Body of pancreas (tissue), 4 donors: ENCODE results near the gene P2RX7. TPM values are rescaled to one million over a fixed set of nuclear protein-coding genes. Genes with fewer than 3 reads are reported as not detected.

Source experiments
- ATAC-seq: fragments of 150-250 bp; one replicate; pipeline ENCODE4 v1.9.1; 2016
- DNase-seq, 4 donors: peaks; one replicate each; pipeline ENCODE4 v3.0.0-alpha.2; 2019
- H3K27ac ChIP-seq, 4 donors: fragments of 200-600 bp; sonication (generic); 1 replicate in 3 of 4; 2 replicates in 1 of 4; pipeline versions ENCODE4 v1.5.1 to v1.6.1; 2016 to 2019; ENCODE audit warnings: mild to moderate bottlenecking in 1 of 4, mixed read lengths in 1 of 4, moderate library complexity in 1 of 4
- H3K27me3 ChIP-seq, 2 donors: fragments of 200-600 bp; sonication (generic); one replicate each; pipeline ENCODE4 v1.6.0; 2016; ENCODE audit warnings: mild to moderate bottlenecking in 1 of 2
- H3K36me3 ChIP-seq, 2 donors: fragments of 200-600 bp; sonication (generic); replicated peaks in 1 of 2; 2 replicates each; pipeline ENCODE4 v1.5.1; 2016; ENCODE audit warnings: low read depth in 2 of 2; ENCODE audit not compliant: insufficient read depth in 1 of 2
- H3K4me1 ChIP-seq: fragments of 200-600 bp; sonication (generic); one replicate; pipeline ENCODE4 v1.6.0; 2016
- H3K4me3 ChIP-seq, 2 donors: fragments of 200-600 bp; sonication (generic); 1 replicate in 1 of 2; 2 replicates in 1 of 2; pipeline ENCODE4 v1.5.1; 2016 to 2019
- H3K9me3 ChIP-seq, 3 donors: fragments of 200-600 bp; sonication (generic); 1 replicate in 2 of 3; 2 replicates in 1 of 3; pipeline ENCODE4 v1.5.1; 2016
- POLR2A ChIP-seq, 3 donors: fragments of 450-650 bp; IDR thresholded peaks; one replicate each; pipeline ENCODE4 v1.6.1; 2016; ENCODE audit warnings: antibody characterized with exemption in 3 of 3, mild to moderate bottlenecking in 2 of 3
- WGBS, 2 donors: methylation state at CpG; one replicate each; pipeline ENCODE4 v1.1.5; 2017; 5-methylcytosine and 5-hydroxymethylcytosine counted together
- intact Hi-C: fragments of 100-400 bp; cut with DNase I; formaldehyde crosslinking; loops from one replicate; pipeline ENCODE4 v1.15.1; 2023
- total RNA-seq, 2 donors: library from RNA; depleted of rRNA; stranded (reverse); fragments of >200 nt; gene quantifications; one replicate each; pipeline ENCODE4 v1.1.0, GENCODE V29; 2016
- TF ChIP-seq, protein P1 (sequence below), 7 experiments: fragments of 450-650 bp in 4 of 7; fragments of 200-600 bp in 3 of 7; sonication (generic) in 3 of 7; IDR thresholded peaks; one replicate each; pipeline ENCODE4 v1.5.1; 2016 to 2019; ENCODE audit warnings: antibody characterized with exemption in 7 of 7

P2RX7 gene
- total RNA-seq, 2 donors from 2014 or later, result 1.0 to 1.6 TPM

DNA sequence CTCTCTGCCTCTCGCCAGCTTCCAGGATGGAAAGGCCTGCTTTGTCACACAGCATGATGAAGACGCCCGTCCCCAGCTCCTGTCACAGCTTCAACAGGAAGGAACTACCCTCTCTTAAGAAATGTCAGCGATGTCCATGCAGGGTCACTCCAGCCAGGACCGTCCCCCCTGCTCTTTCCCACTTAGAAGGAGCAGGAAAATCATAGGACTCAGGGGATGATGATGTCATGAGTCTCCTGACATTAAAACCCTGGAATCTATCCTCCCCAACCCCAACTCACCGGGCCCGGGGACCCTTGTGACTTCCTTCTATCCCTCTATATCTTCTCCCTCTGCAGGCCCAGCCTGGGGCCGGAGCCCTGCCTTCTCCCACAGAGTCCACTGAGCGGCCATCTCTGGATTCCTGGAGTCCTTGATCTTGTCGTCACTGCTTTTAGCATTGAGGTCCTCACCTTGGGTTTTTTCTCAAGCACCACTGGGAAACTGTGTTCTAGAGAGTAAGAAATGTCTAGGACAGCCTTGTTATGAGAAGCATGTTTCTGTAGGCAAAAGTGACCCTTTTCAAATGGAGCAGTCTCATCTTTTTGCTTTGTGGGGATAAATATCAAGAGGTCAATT is 42.8 kb upstream of the P2RX7 start:
- ATAC-seq (no peak), DNase-seq (no peak)
- Histone ChIP-seq H3K27ac (no peak overlapping the region), H3K27me3 (no peaks in the 10 kb centered on the region), H3K4me3 (no peak overlapping the region), H3K4me1 (no peaks in the 10 kb centered on the region), H3K9me3 (no peaks in the 10 kb centered on the region), H3K36me3 (no peaks in the 10 kb centered on the region)
- intact Hi-C loops, result no loop called here
- WGBS, 2 donors, result 82 to 92% methylated on average over 5 to 10 of the region's 10 CpGs
- no peak for TF ChIP-seq POLR2A (IDR thresholded peaks at IDR 0.05)
- TF ChIP-seq, protein P1, sequence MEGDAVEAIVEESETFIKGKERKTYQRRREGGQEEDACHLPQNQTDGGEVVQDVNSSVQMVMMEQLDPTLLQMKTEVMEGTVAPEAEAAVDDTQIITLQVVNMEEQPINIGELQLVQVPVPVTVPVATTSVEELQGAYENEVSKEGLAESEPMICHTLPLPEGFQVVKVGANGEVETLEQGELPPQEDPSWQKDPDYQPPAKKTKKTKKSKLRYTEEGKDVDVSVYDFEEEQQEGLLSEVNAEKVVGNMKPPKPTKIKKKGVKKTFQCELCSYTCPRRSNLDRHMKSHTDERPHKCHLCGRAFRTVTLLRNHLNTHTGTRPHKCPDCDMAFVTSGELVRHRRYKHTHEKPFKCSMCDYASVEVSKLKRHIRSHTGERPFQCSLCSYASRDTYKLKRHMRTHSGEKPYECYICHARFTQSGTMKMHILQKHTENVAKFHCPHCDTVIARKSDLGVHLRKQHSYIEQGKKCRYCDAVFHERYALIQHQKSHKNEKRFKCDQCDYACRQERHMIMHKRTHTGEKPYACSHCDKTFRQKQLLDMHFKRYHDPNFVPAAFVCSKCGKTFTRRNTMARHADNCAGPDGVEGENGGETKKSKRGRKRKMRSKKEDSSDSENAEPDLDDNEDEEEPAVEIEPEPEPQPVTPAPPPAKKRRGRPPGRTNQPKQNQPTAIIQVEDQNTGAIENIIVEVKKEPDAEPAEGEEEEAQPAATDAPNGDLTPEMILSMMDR (IDR thresholded peaks at IDR 0.05), result no peak

DNA sequence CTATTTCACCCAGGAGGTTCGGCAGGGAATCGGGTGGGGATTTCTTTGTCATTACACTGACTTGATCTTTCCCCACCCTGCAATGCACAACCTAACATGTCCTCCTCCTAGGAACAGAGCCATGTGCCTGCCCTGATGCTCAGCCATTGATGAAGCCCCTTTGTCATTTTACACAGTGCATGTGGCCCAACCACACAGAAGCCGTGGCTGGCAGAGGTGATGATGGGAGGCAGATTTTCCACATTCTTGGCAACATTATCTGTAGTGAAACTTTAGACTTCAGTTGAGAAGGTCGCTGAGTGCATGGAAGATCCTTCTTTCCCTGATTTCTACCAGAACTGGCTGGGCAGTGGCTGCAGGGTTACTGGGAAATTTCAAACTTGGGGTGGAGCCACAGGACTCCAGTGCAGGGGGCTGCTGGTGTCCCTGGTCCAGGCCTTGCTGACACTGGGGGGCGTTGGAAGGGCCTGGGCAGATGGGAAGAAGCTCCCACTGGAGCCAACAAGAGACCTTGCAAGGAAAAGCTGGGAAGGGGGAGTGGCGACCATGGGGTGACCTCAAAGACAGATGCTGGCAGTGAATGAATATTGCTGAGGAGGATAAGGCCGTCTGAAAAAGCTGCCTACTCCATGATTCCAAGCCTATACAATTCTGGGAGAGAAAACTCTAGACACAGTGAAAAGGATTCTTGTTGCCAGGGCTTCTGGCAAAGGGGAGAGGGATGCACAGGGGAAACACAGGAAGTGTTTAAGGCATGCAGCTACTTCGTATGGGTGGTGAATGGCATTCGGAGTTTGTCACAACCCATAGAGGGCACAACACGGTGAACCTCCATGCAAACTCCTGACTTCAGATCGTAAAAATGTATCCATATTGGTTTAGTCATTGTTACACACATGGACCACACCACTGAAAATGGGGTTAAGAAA is 41.8 kb upstream of the P2RX7 start:
- H3K27ac ChIP-seq, result no peak overlapping the region
- no peaks in the 10 kb centered on the region for H3K36me3 ChIP-seq
- no peak overlapping the region for H3K4me3 ChIP-seq
- H3K27me3 ChIP-seq, result no peaks in the 10 kb centered on the region
- no peak for DNase-seq
- H3K9me3 ChIP-seq, result no peaks in the 10 kb centered on the region
- ATAC-seq, result no peak
- TF ChIP-seq, protein P1 (IDR thresholded peaks at IDR 0.05), result no peak
- TF ChIP-seq POLR2A (IDR thresholded peaks at IDR 0.05), result no peak
- intact Hi-C loops, result no loop called here
- peaks cover 5% of the 10 kb centered on the region for H3K4me1 ChIP-seq
- 72 to 81% methylated on average over 11 of the region's 11 CpGs for WGBS, 2 donors

DNA sequence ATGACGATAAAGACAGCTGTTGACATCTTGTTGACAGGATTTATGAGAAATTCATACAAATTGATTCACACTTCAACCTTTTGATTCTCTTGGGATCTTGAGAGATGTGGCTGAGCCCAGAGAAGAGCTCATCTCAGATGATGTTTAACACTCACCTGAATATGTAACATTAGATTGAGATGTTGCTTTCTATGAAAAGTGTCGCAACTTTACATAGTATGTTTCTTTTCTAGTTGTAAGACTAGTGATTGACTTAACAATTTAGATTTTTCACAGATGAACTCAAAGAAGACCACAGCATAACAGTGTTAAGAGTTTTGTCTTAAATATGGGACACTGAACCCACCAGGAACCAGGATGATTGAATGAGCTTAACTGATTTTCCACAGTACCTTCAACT is 40.6 kb upstream of the P2RX7 start:
- 77 to 86% methylated on average over 2 of the region's 2 CpGs for WGBS, 2 donors

DNA sequence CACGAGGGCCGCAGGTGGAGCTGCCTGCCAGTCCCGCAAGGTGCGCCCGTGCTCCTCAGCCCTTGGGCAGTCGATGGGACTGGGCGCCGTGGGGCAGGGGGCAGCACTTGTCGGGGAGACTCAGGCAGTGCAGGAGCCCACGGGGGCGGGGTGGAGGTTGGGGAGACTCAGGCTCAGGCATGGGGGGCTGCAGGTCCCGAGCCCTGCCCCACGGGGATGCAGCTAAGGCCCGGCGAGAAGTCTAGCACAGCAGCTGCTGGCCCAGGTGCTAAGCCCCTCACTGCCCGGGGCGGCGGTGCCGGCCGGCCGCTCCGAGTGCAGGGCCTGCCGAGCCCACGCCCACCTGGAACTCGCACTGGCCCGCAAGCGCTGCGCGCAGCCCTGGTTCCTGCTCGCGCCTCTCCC is 39.2 kb upstream of the P2RX7 start:
- intact Hi-C loops, result no loop called here
- no peaks in the 10 kb centered on the region for H3K36me3 ChIP-seq
- TF ChIP-seq POLR2A (IDR thresholded peaks at IDR 0.05), result no peak
- TF ChIP-seq, protein P1 (IDR thresholded peaks at IDR 0.05), result no peak
- WGBS, 2 donors, result 92 to 98% methylated on average over 6 to 23 of the region's 31 CpGs
- H3K27ac ChIP-seq, result no peak overlapping the region
- H3K4me1 ChIP-seq, result peaks cover 6% of the 10 kb centered on the region
- no peak overlapping the region for H3K4me3 ChIP-seq
- DNase-seq (no peak), ATAC-seq (no peak)
- no peaks in the 10 kb centered on the region for H3K9me3 ChIP-seq
- H3K27me3 ChIP-seq, result no peaks in the 10 kb centered on the region

More for the DNA sequence above, 40.6 kb upstream of the P2RX7 start:
- Histone ChIP-seq H3K36me3 (no peaks in the 10 kb centered on the region), H3K4me1 (peaks cover 6% of the 10 kb centered on the region), H3K27ac (no peak overlapping the region), H3K9me3 (no peaks in the 10 kb centered on the region), H3K27me3 (no peaks in the 10 kb centered on the region), H3K4me3 (no peak overlapping the region)
- no peak for ATAC-seq
- TF ChIP-seq POLR2A (IDR thresholded peaks at IDR 0.05), result no peak
- TF ChIP-seq, protein P1 (IDR thresholded peaks at IDR 0.05), result no peak
- intact Hi-C loops, result no loop called here
- no peak for DNase-seq
